UCSD-AML1 (cell line): ENCODE results near the gene CAPN7.
"Not testable (repeated sequence)": the region's sequence is repeated elsewhere in the genome, so short reads cannot be mapped to it uniquely, and the experiment has no call there.

Experiments used
- DNase-seq: peaks from one replicate; lab custom pipeline; 2025; ENCODE audit not compliant: unreplicated experiment; lab: John Stamatoyannopoulos, UW

The CAPN7 gene

GRCh38 chr3:15205934-15206661, at the start of gene CAPN7:
Gene CAPN7, plus strand, starts transcription at chr3:15206246. Its CDS starts 250 bp downstream, at chr3:15206496.
- no peak for DNase-seq

- no peak for DNase-seq
Observed at GRCh38 chr3:15157441-15157840, 48.6 kb upstream of the CAPN7 start.

- no peak for DNase-seq
Observed at GRCh38 chr3:15159501-15160136, 46.4 kb upstream of the CAPN7 start.

- DNase-seq, result no peak
Observed at GRCh38 chr3:15160662-15161061, 45.4 kb upstream of the CAPN7 start.

GRCh38 chr3:15161133-15161532, 44.9 kb upstream of the CAPN7 start:
- no peak for DNase-seq

GRCh38 chr3:15163656-15164055, 42.4 kb upstream of the CAPN7 start:
- DNase-seq, result not testable (repeated sequence)

GRCh38 chr3:15164340-15164739, 41.7 kb upstream of the CAPN7 start:
- DNase-seq, result no peak

- DNase-seq, result no peak
Observed at GRCh38 chr3:15165061-15165460, 41.0 kb upstream of the CAPN7 start.

GRCh38 chr3:15166391-15166790, 39.7 kb upstream of the CAPN7 start:
- DNase-seq, result not testable (repeated sequence)

- DNase-seq, result no peak
Observed at GRCh38 chr3:15171096-15171495, 35.0 kb upstream of the CAPN7 start.

- no peak for DNase-seq
Observed at GRCh38 chr3:15172806-15173205, 33.2 kb upstream of the CAPN7 start.

GRCh38 chr3:15174953-15175352, 31.1 kb upstream of the CAPN7 start:
- DNase-seq, result no peak

- DNase-seq, result no peak
Observed at GRCh38 chr3:15175605-15176004, 30.4 kb upstream of the CAPN7 start.

- no peak for DNase-seq
Observed at GRCh38 chr3:15180042-15180611, 25.9 kb upstream of the CAPN7 start.

GRCh38 chr3:15181511-15181910, 24.5 kb upstream of the CAPN7 start:
- DNase-seq, result no peak

- no peak for DNase-seq
Observed at GRCh38 chr3:15181963-15182362, 24.1 kb upstream of the CAPN7 start.

GRCh38 chr3:15183011-15183410, 23.0 kb upstream of the CAPN7 start:
- DNase-seq, result no peak

- no peak for DNase-seq
Observed at GRCh38 chr3:15185404-15185803, 20.6 kb upstream of the CAPN7 start.

- DNase-seq, result no peak
Observed at GRCh38 chr3:15186101-15186476, 20.0 kb upstream of the CAPN7 start.

- not testable (repeated sequence) for DNase-seq
Observed at GRCh38 chr3:15186477-15187164, 19.4 kb upstream of the CAPN7 start.

- DNase-seq, result no peak
Observed at GRCh38 chr3:15197340-15198029, 8.6 kb upstream of the CAPN7 start.
